ENCODE results near the gene SLC35F1.
"Not testable (repeated sequence)": the region's sequence is repeated elsewhere in the genome, so short reads cannot be mapped to it uniquely, and the experiment has no call there.

The SLC35F1 gene

GRCh38 chr6:117955684-117956256 is 48.7 kb downstream of the SLC35F1 start:
- no peaks in the 10 kb centered on the region for H3K9me3 Mint-ChIP-seq
- H3K4me3 Mint-ChIP-seq: no peak overlapping the region
- H3K36me3 Mint-ChIP-seq: no peaks in the 10 kb centered on the region
- no peak overlapping the region for H3K27ac Mint-ChIP-seq
- ATAC-seq: peak; percentile 17
- H3K4me1 Mint-ChIP-seq: no peaks in the 10 kb centered on the region
- no peaks in the 10 kb centered on the region for H3K27me3 Mint-ChIP-seq

- Mint-ChIP-seq H3K27ac (no peak overlapping the region), H3K27me3 (no peaks in the 10 kb centered on the region), H3K36me3 (no peaks in the 10 kb centered on the region), H3K4me1 (no peaks in the 10 kb centered on the region), H3K9me3 (no peaks in the 10 kb centered on the region), H3K4me3 (no peak overlapping the region)
- no peak for ATAC-seq
Observed at GRCh38 chr6:117956386-117956785, 49.3 kb downstream of the SLC35F1 start.

GRCh38 chr6:117958536-117958935 is 51.5 kb downstream of the SLC35F1 start:
- H3K27me3 Mint-ChIP-seq: no peaks in the 10 kb centered on the region

GRCh38 chr6:117960877-117961276 is 53.8 kb downstream of the SLC35F1 start:
- no peak for ATAC-seq
- no peak overlapping the region for H3K27ac Mint-ChIP-seq
- no peaks in the 10 kb centered on the region for H3K36me3 Mint-ChIP-seq
- no peaks in the 10 kb centered on the region for H3K27me3 Mint-ChIP-seq
- H3K9me3 Mint-ChIP-seq: peaks cover 9% of the 10 kb centered on the region
- no peak overlapping the region for H3K4me3 Mint-ChIP-seq
- H3K4me1 Mint-ChIP-seq: no peaks in the 10 kb centered on the region

More at GRCh38 chr6:117958536-117958935, 51.5 kb downstream of the SLC35F1 start:
- Mint-ChIP-seq H3K4me1 (no peaks in the 10 kb centered on the region), H3K9me3 (no peaks in the 10 kb centered on the region), H3K36me3 (no peaks in the 10 kb centered on the region), H3K4me3 (no peak overlapping the region), H3K27ac (no peak overlapping the region)
- ATAC-seq: no peak

- Mint-ChIP-seq H3K9me3 (peaks cover 9% of the 10 kb centered on the region), H3K4me3 (no peak overlapping the region), H3K4me1 (no peaks in the 10 kb centered on the region), H3K27me3 (no peaks in the 10 kb centered on the region), H3K27ac (no peak overlapping the region), H3K36me3 (no peaks in the 10 kb centered on the region)
- no peak for ATAC-seq
Observed at GRCh38 chr6:117961301-117961700, 54.2 kb downstream of the SLC35F1 start.

DNA sequence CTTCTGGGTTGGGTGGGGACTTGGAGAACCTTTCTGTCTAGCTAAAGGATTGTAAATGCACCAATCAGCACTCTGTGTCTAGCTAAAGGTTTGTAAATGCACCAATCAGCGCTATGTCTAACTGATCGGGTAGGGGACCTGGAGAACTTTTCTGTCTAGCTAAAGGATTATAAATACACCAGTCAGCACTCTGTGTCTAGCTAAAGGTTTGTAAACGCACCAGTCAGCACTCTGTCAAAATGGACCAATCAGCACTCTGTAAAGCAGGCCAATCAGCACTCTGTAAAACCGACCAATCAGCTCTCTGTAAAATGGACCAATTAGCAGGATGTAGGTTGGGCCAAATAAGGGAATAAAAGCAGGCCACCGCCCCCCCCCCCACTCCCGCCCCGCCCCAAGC is 58.7 kb downstream of the SLC35F1 start:
- not testable (repeated sequence) for H3K4me3 Mint-ChIP-seq, H3K9me3 Mint-ChIP-seq, H3K27ac Mint-ChIP-seq, H3K36me3 Mint-ChIP-seq, H3K4me1 Mint-ChIP-seq, ATAC-seq, H3K27me3 Mint-ChIP-seq

- peaks cover 9% of the 10 kb centered on the region for H3K9me3 Mint-ChIP-seq
- H3K4me1 Mint-ChIP-seq: no peaks in the 10 kb centered on the region
- no peak overlapping the region for H3K27ac Mint-ChIP-seq
- H3K4me3 Mint-ChIP-seq: no peak overlapping the region
- no peaks in the 10 kb centered on the region for H3K27me3 Mint-ChIP-seq
- no peaks in the 10 kb centered on the region for H3K36me3 Mint-ChIP-seq
- ATAC-seq: no peak
Observed at GRCh38 chr6:117971637-117972036, 64.6 kb downstream of the SLC35F1 start.

DNA sequence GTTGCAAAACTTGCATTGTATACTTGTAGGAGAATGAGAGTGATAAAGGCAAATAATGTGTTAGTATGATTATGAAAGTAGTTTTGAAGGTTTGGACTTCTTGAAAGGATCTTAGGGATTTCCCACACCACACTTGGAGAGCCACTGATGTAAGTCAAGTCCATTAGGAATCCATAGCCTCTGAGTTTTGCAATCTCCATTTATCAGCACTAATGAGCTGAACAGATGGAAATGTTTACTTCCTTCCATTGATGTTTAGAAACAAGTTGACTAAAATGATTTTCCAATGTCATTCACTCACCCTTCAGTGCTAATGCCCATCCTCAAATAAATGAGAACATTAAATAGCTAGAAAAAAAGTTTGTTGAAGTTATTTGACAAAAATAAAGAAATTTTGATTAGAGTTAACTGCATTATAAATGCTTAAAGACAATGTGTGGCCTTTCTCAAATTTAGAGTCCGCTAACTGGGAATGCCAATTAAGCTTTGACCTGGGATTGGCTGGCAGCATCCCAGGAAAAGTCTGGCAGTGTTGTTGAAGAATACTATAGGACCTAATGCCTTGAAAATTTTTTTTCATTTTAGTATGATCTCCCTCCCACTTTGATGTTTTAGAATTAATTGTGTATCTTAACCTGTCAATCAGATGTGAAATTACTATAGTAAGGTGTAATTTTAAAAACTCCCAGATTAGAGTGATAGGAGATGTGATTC is 68.0 kb downstream of the SLC35F1 start:
- no peaks in the 10 kb centered on the region for H3K36me3 Mint-ChIP-seq
- H3K4me1 Mint-ChIP-seq: no peaks in the 10 kb centered on the region
- H3K27me3 Mint-ChIP-seq: peaks cover 6% of the 10 kb centered on the region
- H3K27ac Mint-ChIP-seq: no peak overlapping the region
- no peak overlapping the region for H3K4me3 Mint-ChIP-seq
- no peak for ATAC-seq
- H3K9me3 Mint-ChIP-seq: peaks cover 9% of the 10 kb centered on the region

- no peak for ATAC-seq
- no peaks in the 10 kb centered on the region for H3K36me3 Mint-ChIP-seq
Observed at GRCh38 chr6:117976030-117976651, 69.1 kb downstream of the SLC35F1 start.

GRCh38 chr6:117985916-117986315 is 78.9 kb downstream of the SLC35F1 start:
- no peak overlapping the region for H3K4me3 Mint-ChIP-seq
- no peaks in the 10 kb centered on the region for H3K27me3 Mint-ChIP-seq
- H3K9me3 Mint-ChIP-seq: no peaks in the 10 kb centered on the region
- no peaks in the 10 kb centered on the region for H3K36me3 Mint-ChIP-seq
- H3K4me1 Mint-ChIP-seq: no peaks in the 10 kb centered on the region
- H3K27ac Mint-ChIP-seq: no peak overlapping the region
- ATAC-seq: no peak

More at GRCh38 chr6:117976030-117976651, 69.1 kb downstream of the SLC35F1 start:
- H3K4me1 Mint-ChIP-seq: no peaks in the 10 kb centered on the region
- H3K4me3 Mint-ChIP-seq: no peak overlapping the region
- peaks cover 6% of the 10 kb centered on the region for H3K9me3 Mint-ChIP-seq
- H3K27ac Mint-ChIP-seq: no peak overlapping the region
- peaks cover 6% of the 10 kb centered on the region for H3K27me3 Mint-ChIP-seq

DNA sequence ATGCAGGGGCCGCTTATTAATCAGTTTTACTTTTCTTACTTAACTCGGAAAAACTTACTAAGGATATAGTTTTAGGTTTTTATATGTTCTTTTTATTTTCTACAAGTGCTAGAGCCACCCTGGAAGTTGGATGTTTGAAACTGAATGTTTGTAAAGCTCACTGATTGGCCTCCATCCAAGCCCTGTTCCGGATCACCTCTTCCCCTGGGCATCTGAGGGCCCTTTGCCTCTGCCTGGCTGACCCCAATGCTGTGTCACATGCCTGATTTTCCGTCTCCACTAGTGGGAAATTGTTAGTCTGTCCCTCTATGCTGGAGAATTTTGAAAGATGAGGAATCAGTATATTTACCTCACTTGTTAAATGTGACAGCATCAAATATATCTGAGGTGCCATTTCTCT is 79.3 kb downstream of the SLC35F1 start:
- Mint-ChIP-seq H3K4me3 (no peak overlapping the region), H3K36me3 (no peaks in the 10 kb centered on the region), H3K27me3 (no peaks in the 10 kb centered on the region), H3K9me3 (no peaks in the 10 kb centered on the region), H3K27ac (no peak overlapping the region), H3K4me1 (no peaks in the 10 kb centered on the region)
- ATAC-seq: no peak

- ATAC-seq: no peak
- Mint-ChIP-seq H3K27ac (no peak overlapping the region), H3K27me3 (no peaks in the 10 kb centered on the region), H3K4me1 (no peaks in the 10 kb centered on the region), H3K9me3 (no peaks in the 10 kb centered on the region), H3K4me3 (no peak overlapping the region), H3K36me3 (no peaks in the 10 kb centered on the region)
Observed at GRCh38 chr6:117989086-117989485, 82.0 kb downstream of the SLC35F1 start.

- no peaks in the 10 kb centered on the region for H3K36me3 Mint-ChIP-seq
Observed at GRCh38 chr6:117990151-117990550, 83.1 kb downstream of the SLC35F1 start.

DNA sequence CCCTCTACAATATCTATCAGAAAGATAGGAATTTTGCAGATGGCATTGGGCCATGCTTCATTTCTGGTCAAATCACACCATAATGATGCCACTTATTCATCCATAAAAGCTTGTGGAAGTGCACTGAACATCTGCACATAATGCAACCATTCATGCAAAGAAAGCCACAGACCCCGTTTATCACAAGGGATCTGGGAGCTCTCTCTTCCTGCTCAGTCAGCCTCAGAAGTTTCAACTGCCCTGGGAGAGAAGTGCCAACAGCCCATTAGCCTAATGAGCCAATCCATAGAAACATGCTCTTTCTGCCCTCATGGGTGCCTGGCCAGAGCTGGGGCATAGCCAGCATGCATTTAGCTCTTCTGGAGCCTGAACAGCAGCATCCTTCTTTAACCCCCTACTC is 85.8 kb downstream of the SLC35F1 start:
- H3K27ac Mint-ChIP-seq: no peak overlapping the region
- H3K36me3 Mint-ChIP-seq: no peaks in the 10 kb centered on the region
- ATAC-seq: no peak
- no peaks in the 10 kb centered on the region for H3K27me3 Mint-ChIP-seq
- H3K9me3 Mint-ChIP-seq: no peaks in the 10 kb centered on the region
- no peak overlapping the region for H3K4me3 Mint-ChIP-seq
- H3K4me1 Mint-ChIP-seq: no peaks in the 10 kb centered on the region

More at GRCh38 chr6:117990151-117990550, 83.1 kb downstream of the SLC35F1 start:
- Mint-ChIP-seq H3K27me3 (no peaks in the 10 kb centered on the region), H3K4me3 (no peak overlapping the region), H3K27ac (no peak overlapping the region), H3K9me3 (no peaks in the 10 kb centered on the region), H3K4me1 (no peaks in the 10 kb centered on the region)
- ATAC-seq: no peak

DNA sequence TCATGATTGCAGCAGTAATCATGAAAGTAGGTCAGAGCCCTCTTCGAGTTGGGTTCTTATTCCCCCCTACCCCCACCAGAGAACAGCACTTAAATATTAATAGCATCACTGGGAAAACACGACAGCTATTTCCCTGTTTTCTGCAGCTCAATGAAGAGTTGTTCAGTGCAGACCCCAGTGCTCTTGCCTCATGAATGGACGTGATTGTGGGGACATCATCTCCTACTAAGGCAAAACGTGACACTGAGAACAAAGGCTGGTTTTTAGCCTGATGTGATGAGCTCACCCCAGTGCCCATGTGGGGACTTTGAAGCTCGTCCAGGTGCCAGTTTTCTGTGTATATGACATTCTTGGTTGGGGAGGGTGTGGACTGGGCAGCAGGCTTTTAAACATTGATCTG is 105.9 kb downstream of the SLC35F1 start:
- no peaks in the 10 kb centered on the region for H3K36me3 Mint-ChIP-seq
- no peak overlapping the region for H3K4me3 Mint-ChIP-seq
- no peaks in the 10 kb centered on the region for H3K4me1 Mint-ChIP-seq
- H3K27ac Mint-ChIP-seq: no peak overlapping the region
- ATAC-seq: no peak
- H3K27me3 Mint-ChIP-seq: no peaks in the 10 kb centered on the region
- H3K9me3 Mint-ChIP-seq: peaks cover 10% of the 10 kb centered on the region

GRCh38 chr6:118016532-118016931 is 109.5 kb downstream of the SLC35F1 start:
- Mint-ChIP-seq H3K27ac (no peak overlapping the region), H3K4me3 (no peak overlapping the region), H3K27me3 (no peaks in the 10 kb centered on the region), H3K9me3 (peaks cover under 1% of the 10 kb centered on the region), H3K36me3 (no peaks in the 10 kb centered on the region), H3K4me1 (no peaks in the 10 kb centered on the region)
- no peak for ATAC-seq
